Urinary bladder (tissue), 4 donors: ENCODE measurements around the gene CCDC187. TPM values are rescaled to one million over a fixed set of nuclear protein-coding genes. Genes with fewer than 3 reads are reported as not detected.

ENCODE experiments used
- DNase-seq: peaks from one replicate; pipeline ENCODE4 v3.0.0-alpha.2; 2015; ENCODE audit errors: extremely low spot score
- H3K27ac ChIP-seq: one replicate; pipeline ENCODE4 v1.5.1; 2013; ENCODE audit warnings: low read depth, mild to moderate bottlenecking, moderate library complexity
- H3K36me3 ChIP-seq: one replicate; pipeline ENCODE4 v1.6.1; 2013; ENCODE audit warnings: mild to moderate bottlenecking, moderate library complexity; ENCODE audit not compliant: insufficient read depth
- H3K4me1 ChIP-seq: one replicate; pipeline ENCODE4 v1.6.1; 2013; ENCODE audit warnings: mild to moderate bottlenecking, moderate library complexity; ENCODE audit not compliant: insufficient read depth
- H3K4me3 ChIP-seq: one replicate; pipeline ENCODE4 v1.5.1; 2013; ENCODE audit warnings: low read depth, low read length
- WGBS: extraction: QIAGEN DNeasy Blood & Tissue Kit; methylation state at CpG from one replicate; pipeline ENCODE4 v1.1.7; 2013; 5-methylcytosine and 5-hydroxymethylcytosine counted together
- polyA plus RNA-seq: library from polyadenylated mRNA; stranded (reverse); fragments of 200-250 nt; gene quantifications from one replicate; pipeline ENCODE4 v1.2.3, GENCODE V29; 2013
- total RNA-seq: library from RNA; depleted of rRNA; stranded (reverse); fragments of >200 nt; gene quantifications from one replicate; pipeline ENCODE4 v1.2.3, GENCODE V29; 2014
- donor health status: healthy with polysubstance abuse.
- donor health status: healthy.

CCDC187 gene
- total and polyA plus RNA-seq, 2 donors = 0.19 to 0.58 TPM

DNA sequence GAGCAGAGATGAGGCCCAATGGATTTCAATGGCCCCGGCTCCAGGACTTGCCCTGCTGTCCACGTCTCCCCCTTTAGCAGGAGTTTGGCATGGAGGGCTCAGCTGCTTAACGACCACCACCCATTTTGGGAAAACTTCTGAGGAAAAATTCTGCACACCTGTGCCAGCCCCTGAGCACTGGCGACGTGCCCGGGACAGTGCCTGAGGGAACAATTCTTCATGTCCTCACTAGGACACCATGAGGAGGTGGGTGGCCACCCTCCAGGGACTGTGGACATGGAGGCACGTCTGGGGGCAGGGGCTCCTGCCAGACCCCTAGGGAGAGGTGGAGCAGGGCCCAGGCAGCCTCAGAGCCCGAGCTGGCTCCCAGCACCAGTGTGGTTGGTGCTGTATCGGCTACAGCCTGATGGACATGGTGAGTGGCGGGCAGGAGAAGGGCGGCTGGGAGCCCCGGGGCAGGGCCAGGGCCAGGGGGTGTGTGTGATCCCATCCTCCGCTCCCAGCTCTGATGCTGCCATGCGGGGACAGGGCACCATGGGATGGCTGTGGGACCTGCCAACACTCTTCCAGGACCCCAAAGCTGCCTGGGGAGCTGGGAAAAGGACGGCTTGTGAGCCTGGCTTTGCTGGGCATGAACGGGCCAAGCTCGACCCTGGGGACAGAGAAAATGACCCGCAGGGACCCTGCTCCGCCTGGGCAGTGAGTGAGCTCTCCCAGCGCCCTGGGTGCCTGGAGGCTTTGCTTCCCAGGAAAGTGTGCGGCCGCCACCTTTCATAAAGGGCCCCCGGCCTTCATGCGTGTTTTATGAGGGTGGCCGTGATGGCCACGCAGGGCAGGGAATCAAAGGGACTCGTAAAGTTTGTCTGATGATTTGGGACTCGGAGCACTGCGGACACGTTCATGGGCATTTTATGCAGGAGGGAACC lies 54.7 kb downstream of the CCDC187 start:
- H3K4me1 ChIP-seq = no peaks in the 10 kb centered on the region
- 58% methylated on average over 30 of the region's 30 CpGs for WGBS
- H3K4me3 ChIP-seq = no peak overlapping the region
- H3K36me3 ChIP-seq = no peaks in the 10 kb centered on the region
- no peak for DNase-seq
- no peak overlapping the region for H3K27ac ChIP-seq

GRCh38 chr9:136247947-136248637 lies 55.8 kb downstream of the CCDC187 start:
- H3K36me3 ChIP-seq = no peaks in the 10 kb centered on the region
- 77% methylated on average over 24 of the region's 24 CpGs for WGBS
- H3K27ac ChIP-seq = no peak overlapping the region

DNA sequence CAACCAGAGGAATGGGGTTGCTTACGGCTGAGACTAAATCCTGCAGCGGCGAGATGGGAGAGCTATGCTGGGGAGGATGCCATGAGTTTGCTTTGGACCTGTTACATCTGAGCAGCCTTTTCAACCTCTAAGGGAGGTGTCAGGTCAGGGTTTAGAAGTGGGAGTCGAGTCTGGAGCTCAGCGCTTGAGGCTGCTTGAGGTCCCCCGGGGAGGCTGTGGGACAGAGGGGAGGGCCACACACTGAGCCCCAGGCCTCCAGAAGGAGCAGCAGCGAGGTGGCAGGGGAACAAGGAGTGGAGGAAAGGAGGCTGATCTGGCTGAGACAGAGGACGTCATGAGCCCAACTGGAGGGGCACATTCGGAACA lies 56.4 kb downstream of the CCDC187 start:
- Histone ChIP-seq H3K4me3 (no peak overlapping the region), H3K27ac (no peak overlapping the region), H3K4me1 (no peaks in the 10 kb centered on the region), H3K36me3 (no peaks in the 10 kb centered on the region)
- 44% methylated on average over 9 of the region's 9 CpGs for WGBS
- no peak for DNase-seq

More at GRCh38 chr9:136247947-136248637, 55.8 kb downstream of the CCDC187 start:
- Histone ChIP-seq H3K4me1 (no peaks in the 10 kb centered on the region), H3K4me3 (no peak overlapping the region)
- DNase-seq = no peak

DNA sequence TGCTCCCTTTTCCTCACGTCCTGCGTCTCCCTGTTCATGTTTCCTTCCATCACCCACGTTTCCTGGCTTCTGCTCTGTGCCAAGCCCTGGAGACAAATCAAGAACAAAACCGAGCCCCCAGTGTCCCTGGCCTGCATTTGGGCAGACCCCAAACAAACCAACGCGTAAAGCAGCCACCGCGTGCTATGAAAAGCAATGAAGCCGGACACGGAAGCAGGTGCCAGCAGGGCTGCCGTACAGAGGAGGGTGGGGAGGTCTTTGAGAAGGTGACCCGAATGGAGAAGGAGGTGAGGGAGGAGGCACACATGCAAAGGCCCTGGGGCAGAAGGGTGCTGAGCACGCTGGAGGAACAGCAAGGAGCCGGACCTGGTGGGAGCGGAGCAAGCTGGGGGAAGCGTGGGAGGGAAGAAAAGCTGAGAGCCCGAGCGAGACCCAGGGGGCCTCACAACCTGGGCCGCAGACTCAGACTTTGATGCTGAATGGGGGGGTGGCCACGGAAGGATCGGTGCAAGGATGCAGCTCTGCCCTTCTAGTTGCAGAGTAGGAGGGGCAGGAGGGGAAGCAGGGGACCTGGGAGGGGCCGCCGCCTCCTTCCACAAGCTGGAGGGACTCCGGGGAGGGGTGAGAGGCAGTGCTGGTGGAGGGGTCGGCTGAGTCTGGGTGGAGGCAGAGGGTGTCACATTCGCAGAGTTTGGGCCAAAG lies 56.9 kb downstream of the CCDC187 start:
- WGBS = 71% methylated on average over 26 of the region's 26 CpGs
- Histone ChIP-seq H3K36me3 (no peaks in the 10 kb centered on the region), H3K27ac (no peak overlapping the region), H3K4me3 (no peak overlapping the region), H3K4me1 (no peaks in the 10 kb centered on the region)
- no peak for DNase-seq

DNA sequence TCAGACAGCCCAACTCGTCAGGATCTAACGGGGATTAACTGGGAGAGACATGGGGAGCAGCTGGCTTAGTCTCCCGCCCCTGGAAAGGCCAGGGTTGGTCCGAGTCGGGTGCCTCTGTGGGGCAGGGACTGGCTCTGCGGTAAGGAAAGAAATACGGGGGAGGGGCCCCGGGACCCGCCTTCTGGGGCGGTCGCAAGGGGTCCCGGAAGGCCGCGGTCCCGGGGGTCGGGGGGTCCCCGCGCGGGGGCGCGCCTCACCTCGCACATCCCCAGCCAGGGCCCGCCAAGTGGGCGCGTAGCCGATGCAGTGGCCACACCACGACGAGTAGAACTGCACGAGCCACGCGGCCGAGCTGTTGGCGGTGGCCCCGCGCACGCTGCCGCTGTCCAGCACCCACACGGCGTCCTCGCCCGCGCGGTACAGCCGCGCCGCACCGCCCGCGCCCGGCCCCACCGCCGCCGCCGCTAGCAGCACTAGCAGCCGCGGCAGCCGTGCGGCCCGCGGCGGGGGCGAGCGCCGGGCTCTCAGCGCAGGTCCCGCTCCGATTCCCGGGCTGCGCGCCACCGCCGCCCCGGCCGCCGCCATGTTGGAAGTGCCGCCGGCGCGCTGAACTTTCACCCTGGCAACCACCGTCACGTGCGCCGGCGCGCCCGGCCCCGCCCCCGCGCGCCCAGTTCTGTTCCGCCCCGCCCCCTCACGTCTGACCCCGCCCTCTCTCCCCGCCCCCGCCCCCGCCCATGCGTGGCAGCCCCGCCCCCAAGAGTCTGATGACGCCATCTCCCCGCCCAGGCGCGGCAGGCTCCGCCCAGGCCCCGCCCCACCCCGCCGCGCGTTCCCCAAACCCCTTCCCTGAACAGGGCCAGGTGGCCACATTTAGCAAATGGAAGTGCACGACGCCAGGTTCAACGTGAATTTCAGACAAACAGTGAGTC lies 58.4 kb downstream of the CCDC187 start, which contains the start of gene QSOX2:
TSS of gene QSOX2 (minus strand) at position 594 of the 932 bp plus-strand sequence. CDS start at position 585, 9 bp downstream.
- DNase-seq = peak; percentile 25
- no peaks in the 10 kb centered on the region for H3K4me1 ChIP-seq
- H3K27ac ChIP-seq = no peak within 1 kb of the TSS
- peak within 1 kb of the TSS; percentile 83 for H3K4me3 ChIP-seq
- H3K36me3 ChIP-seq = no peaks in the 10 kb centered on the region
- WGBS = under 1% methylated on average over 109 of the region's 112 CpGs

GRCh38 chr9:136244969-136245218 lies 59.0 kb downstream of the CCDC187 start:
- Histone ChIP-seq H3K4me1 (no peaks in the 10 kb centered on the region), H3K27ac (no peak overlapping the region), H3K36me3 (no peaks in the 10 kb centered on the region), H3K4me3 (peak overlapping the region; percentile 83)
- 2% methylated on average over 6 of the region's 6 CpGs for WGBS
- no peak for DNase-seq

GRCh38 chr9:136244122-136244968 lies 59.5 kb downstream of the CCDC187 start:
- Histone ChIP-seq H3K36me3 (no peaks in the 10 kb centered on the region), H3K27ac (no peak overlapping the region), H3K4me1 (no peaks in the 10 kb centered on the region), H3K4me3 (peak overlapping the region; percentile 83)
- WGBS = 33% methylated on average over 11 of the region's 11 CpGs
- no peak for DNase-seq

DNA sequence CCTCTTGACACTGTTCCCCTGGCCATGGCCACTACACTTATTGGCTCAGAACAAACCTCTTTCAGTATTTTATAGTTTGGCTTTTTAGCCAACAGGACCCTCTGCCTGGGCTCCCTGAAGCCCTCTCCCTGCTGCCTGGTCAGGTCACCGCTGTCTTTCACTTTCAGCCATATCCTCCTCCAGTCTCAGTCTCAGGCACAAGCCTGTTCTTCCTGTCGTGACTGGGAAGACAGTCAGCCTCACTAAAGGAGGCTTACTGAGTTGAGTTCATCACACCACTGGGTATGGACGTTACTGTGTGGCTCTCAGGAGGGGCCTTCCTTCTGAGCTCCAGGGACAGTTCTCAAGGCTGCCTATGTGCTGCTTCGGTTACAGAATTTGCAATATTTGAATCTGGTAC lies 60.3 kb downstream of the CCDC187 start:
- Histone ChIP-seq H3K27ac (no peak overlapping the region), H3K4me3 (no peak overlapping the region), H3K4me1 (no peaks in the 10 kb centered on the region), H3K36me3 (no peaks in the 10 kb centered on the region)
- no peak for DNase-seq
- WGBS = 70% methylated on average over 4 of the region's 4 CpGs

DNA sequence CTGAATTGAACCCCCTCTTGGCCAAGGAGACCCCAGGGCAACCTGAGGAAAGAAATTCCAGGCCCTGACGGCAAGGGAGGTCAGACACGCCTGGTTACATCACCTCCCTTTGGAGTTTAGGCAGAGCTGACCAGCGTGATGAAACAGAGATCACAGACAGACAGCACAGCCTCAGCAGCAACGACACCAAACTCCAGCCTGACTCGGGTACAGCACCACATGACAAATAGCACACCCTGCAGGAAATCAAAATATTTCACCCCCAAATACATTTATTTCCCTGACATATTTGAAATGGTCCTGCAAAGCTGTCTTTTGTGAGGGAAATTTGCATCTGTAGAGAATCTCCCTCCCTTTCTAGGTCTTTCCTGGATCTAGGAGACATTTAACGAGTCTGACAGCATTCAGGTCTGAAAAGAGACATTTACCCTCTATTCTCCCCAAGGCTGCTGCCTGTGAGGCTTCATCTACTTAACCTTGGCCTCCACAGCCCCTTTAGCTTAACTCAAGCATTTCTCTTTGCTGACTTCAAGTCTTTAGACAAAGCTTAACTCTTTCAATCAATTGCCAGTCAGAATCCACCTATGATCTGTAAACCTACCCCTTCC lies 60.9 kb downstream of the CCDC187 start:
- 72% methylated on average over 6 of the region's 6 CpGs for WGBS
- Histone ChIP-seq H3K4me3 (no peak overlapping the region), H3K27ac (no peak overlapping the region), H3K36me3 (no peaks in the 10 kb centered on the region), H3K4me1 (no peaks in the 10 kb centered on the region)
- no peak for DNase-seq

DNA sequence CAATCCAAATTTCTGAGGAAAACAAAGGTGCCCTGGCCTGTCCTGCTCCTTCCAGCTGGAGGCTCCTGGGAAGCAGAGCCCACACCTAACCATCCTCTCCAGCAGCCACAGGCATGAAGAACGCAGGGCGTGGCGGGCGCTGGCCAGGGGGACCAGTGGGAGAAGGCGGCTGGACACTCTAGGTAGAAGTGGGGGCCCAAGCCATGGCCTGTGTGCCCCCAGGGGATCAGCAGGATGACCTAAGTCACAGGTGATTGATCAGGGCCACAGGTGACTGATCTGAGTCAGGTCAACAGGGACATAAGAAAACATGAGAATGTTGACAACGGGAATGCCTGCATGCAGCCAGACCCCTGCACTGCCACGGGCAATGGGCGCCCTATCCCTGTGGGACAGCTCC lies 61.6 kb downstream of the CCDC187 start:
- H3K4me3 ChIP-seq = no peak overlapping the region
- WGBS = 96% methylated on average over 8 of the region's 8 CpGs
- no peak overlapping the region for H3K27ac ChIP-seq
- no peaks in the 10 kb centered on the region for H3K4me1 ChIP-seq
- H3K36me3 ChIP-seq = no peaks in the 10 kb centered on the region
- DNase-seq = no peak

GRCh38 chr9:136241542-136241941 lies 62.4 kb downstream of the CCDC187 start:
- Histone ChIP-seq H3K27ac (no peak overlapping the region), H3K36me3 (no peaks in the 10 kb centered on the region), H3K4me3 (no peak overlapping the region), H3K4me1 (no peaks in the 10 kb centered on the region)
- no peak for DNase-seq
- 97% methylated on average over 13 of the region's 13 CpGs for WGBS

GRCh38 chr9:136240941-136241340 lies 63.0 kb downstream of the CCDC187 start:
- Histone ChIP-seq H3K27ac (no peak overlapping the region), H3K36me3 (no peaks in the 10 kb centered on the region), H3K4me3 (no peak overlapping the region), H3K4me1 (no peaks in the 10 kb centered on the region)
- no peak for DNase-seq
- WGBS = 91% methylated on average over 20 of the region's 20 CpGs
